K562 (cell line): ENCODE measurements around the gene WDR91. TPM values are rescaled to one million over a fixed set of nuclear protein-coding genes. Genes with fewer than 3 reads are reported as not detected.
A peak's percentile ranks its signal among the peaks of the same experiment; 100 is the strongest.

Experiments used
- BCL6 ChIP-seq: fragments of 250-450 bp; sonication (Bioruptor Pico); IDR thresholded peaks from 2 replicates; pipeline ENCODE4 v1.4.0; 2020
- BRD4 ChIP-seq: fragments of 200-600 bp; sonication (generic); IDR thresholded peaks from 2 replicates; pipeline ENCODE4 v1.6.1; 2017; ENCODE audit warnings: inconsistent platforms
- EGR1 ChIP-seq: fragments of 450-650 bp; conservative IDR thresholded peaks from 2 replicates; pipeline ENCODE4 v1.6.1; 2017; ENCODE audit warnings: mild to moderate bottlenecking
- HMBOX1 ChIP-seq: sonication (generic); IDR thresholded peaks from 2 replicates; pipeline ENCODE4 v1.6.1; 2016
- IRF2 ChIP-seq: sonication (generic); formaldehyde crosslinking; IDR thresholded peaks from 2 replicates; pipeline ENCODE4 v1.8.1; 2022; ENCODE audit warnings: mild to moderate bottlenecking, missing genetic modification reagents
- MAZ ChIP-seq, 2 experiments: fragments of 450-650 bp in 1 of 2; sonication (generic) in 1 of 2; formaldehyde crosslinking; IDR thresholded peaks in 1 of 2; conservative IDR thresholded peaks in 1 of 2; 2 replicates each; pipeline versions ENCODE4 v1.4.0 to v1.5.0; 2020; ENCODE audit warnings: mild to moderate bottlenecking in 1 of 2, missing genetic modification reagents in 1 of 2
- MBD1 ChIP-seq: fragments of 250-450 bp; sonication (Bioruptor Pico); IDR thresholded peaks from 2 replicates; pipeline ENCODE4 v1.8.0; 2022; ENCODE audit warnings: inconsistent platforms
- MNT ChIP-seq, 2 experiments: fragments of 450-650 bp; conservative IDR thresholded peaks; 2 replicates each; pipeline ENCODE4 v1.6.1; 2017; ENCODE audit warnings: mild to moderate bottlenecking in 2 of 2, moderate library complexity in 2 of 2
- NFXL1 ChIP-seq: fragments of 450-650 bp; formaldehyde crosslinking; IDR thresholded peaks from 2 replicates; pipeline ENCODE4 v1.4.0; 2021; ENCODE audit warnings: mild to moderate bottlenecking
- RB1 ChIP-seq: fragments of 450-650 bp; IDR thresholded peaks from 2 replicates; pipeline ENCODE4 v1.6.1; 2017; ENCODE audit warnings: low read depth, mild to moderate bottlenecking
- RBM14 ChIP-seq: fragments of 200-400 bp; formaldehyde crosslinking; IDR thresholded peaks from 2 replicates; pipeline ENCODE4 v1.6.1; 2018; ENCODE audit warnings: low read depth, mild to moderate bottlenecking, low read length, moderate library complexity, borderline replicate concordance; ENCODE audit not compliant: insufficient read depth
- RREB1 ChIP-seq: fragments of 250-450 bp; sonication (Bioruptor Pico); IDR thresholded peaks from 2 replicates; pipeline ENCODE4 v1.4.0; 2020
- TBL1XR1 ChIP-seq, 2 experiments: IDR thresholded peaks; 2 replicates each; pipeline ENCODE4 v1.6.1; 2012; ENCODE audit warnings: improper control_type of control experiment in 2 of 2, low read length in 2 of 2, mild to moderate bottlenecking in 1 of 2
- TRIM25 ChIP-seq: fragments of 450-650 bp; IDR thresholded peaks from 2 replicates; pipeline ENCODE4 v1.7.0; 2016; ENCODE audit warnings: borderline replicate concordance
- ZNF589 ChIP-seq: fragments of 200-800 bp; sonication (Bioruptor generic); IDR thresholded peaks from 2 replicates; pipeline ENCODE4 v1.6.1; 2016; ENCODE audit warnings: low read depth, missing genetic modification characterization, missing compliant biosample characterization
- polyA plus RNA-seq, 8 experiments: library from polyadenylated mRNA; depleted of rRNA in 4 of 8; stranded (reverse) in 5 of 8; unstranded in 3 of 8; fragments of >200 nt; fragmentation: Nextera tagmentation in 2 of 8; fragmentation: Illumina TruSeq in 1 of 8; extraction: Ambion mirVana in 2 of 8; extraction: Trizol in 1 of 8; gene quantifications; 2 replicates each; pipeline versions ENCODE4 v1.2.1 to v1.2.3, GENCODE V29; 2011 to 2014; ENCODE audit warnings: inconsistent platforms in 1 of 8, missing spikeins in 1 of 8
- total RNA-seq, 7 experiments: library from RNA; depleted of rRNA in 6 of 7; stranded (reverse); fragments of >200 nt in 6 of 7; fragmentation: Illumina TruSeq in 2 of 7; extraction: Trizol in 2 of 7; gene quantifications; 2 replicates each; pipeline versions ENCODE4 v1.2.1 to v1.2.3, GENCODE V29; 2011 to 2021; ENCODE audit warnings: low replicate concordance in 1 of 7

The WDR91 gene
- total and polyA plus RNA-seq, 9 of the 15 experiments (the other 6 are each of a cell fraction or from before 2014, with no cell fraction given): 1.9 to 18.2 (median 9.8) TPM

- TF ChIP-seq MBD1 (CRISPR knock-in tag) (no peak), HMBOX1 (no peak), TRIM25 (no peak), MNT (conservative IDR thresholded peaks at IDR 0.05) (no peak), IRF2 (CRISPR knock-in tag) (no peak), RBM14 (no peak), MAZ (CRISPR knock-in tag; conservative IDR thresholded peaks at IDR 0.05 in 1 of 2, IDR thresholded peaks at IDR 0.05 in 1 of 2) (no peak; a peak in 1 of 4 replicates), ZNF589 (peak; percentile 88), RREB1 (CRISPR knock-in tag) (no peak), TBL1XR1 (IDR thresholded peaks at IDR 0.05; ENCODE audit: low read length in 2 of 2) (no peak; a peak in 1 of 4 replicates), EGR1 (no peak), BRD4 (peak; percentile 24; the same call in 1 of the 2 replicates), NFXL1 (peak; percentile 39; the same call in 1 of the 2 replicates), BCL6 (no peak), RB1 (no peak)
These were observed 50.3 kb downstream of the WDR91 start (continued) for GRCh38 chr7:135160858-135161653.
